ENCODE results near the gene CFAP221. TPM values are rescaled to one million over a fixed set of nuclear protein-coding genes. Genes with fewer than 3 reads are reported as not detected.

CFAP221 gene
- total RNA-seq, 1 experiment from 2014 or later, result 10.0 TPM

GRCh38 chr2:119693567-119693966 is 149.3 kb downstream of the CFAP221 start:
- no peaks in the 10 kb centered on the region for H3K27me3 Mint-ChIP-seq (ENCODE audit: unreplicated experiment)
- H3K4me3 Mint-ChIP-seq (ENCODE audit: low read depth, unreplicated experiment), result no peak overlapping the region
- no TSS peak for BruUV-seq (replicated peaks)
- H3K36me3 Mint-ChIP-seq (ENCODE audit: insufficient read depth, unreplicated experiment), result no peaks in the 10 kb centered on the region
- CTCF ChIA-PET, result no interaction called here
- peaks cover 28% of the 10 kb centered on the region for H3K4me1 Mint-ChIP-seq (ENCODE audit: low read depth, unreplicated experiment)
- no peak overlapping the region for H3K27ac Mint-ChIP-seq (ENCODE audit: unreplicated experiment)
- no peak for DNase-seq
- TF ChIP-seq, protein P1, sequence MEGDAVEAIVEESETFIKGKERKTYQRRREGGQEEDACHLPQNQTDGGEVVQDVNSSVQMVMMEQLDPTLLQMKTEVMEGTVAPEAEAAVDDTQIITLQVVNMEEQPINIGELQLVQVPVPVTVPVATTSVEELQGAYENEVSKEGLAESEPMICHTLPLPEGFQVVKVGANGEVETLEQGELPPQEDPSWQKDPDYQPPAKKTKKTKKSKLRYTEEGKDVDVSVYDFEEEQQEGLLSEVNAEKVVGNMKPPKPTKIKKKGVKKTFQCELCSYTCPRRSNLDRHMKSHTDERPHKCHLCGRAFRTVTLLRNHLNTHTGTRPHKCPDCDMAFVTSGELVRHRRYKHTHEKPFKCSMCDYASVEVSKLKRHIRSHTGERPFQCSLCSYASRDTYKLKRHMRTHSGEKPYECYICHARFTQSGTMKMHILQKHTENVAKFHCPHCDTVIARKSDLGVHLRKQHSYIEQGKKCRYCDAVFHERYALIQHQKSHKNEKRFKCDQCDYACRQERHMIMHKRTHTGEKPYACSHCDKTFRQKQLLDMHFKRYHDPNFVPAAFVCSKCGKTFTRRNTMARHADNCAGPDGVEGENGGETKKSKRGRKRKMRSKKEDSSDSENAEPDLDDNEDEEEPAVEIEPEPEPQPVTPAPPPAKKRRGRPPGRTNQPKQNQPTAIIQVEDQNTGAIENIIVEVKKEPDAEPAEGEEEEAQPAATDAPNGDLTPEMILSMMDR (IDR thresholded peaks at IDR 0.05; ENCODE audit: unreplicated experiment), result no peak
- intact Hi-C loops (cut with micrococcal nuclease; ENCODE audit: unreplicated experiment), result no loop called here
- H3K9me3 Mint-ChIP-seq (ENCODE audit: low read depth, unreplicated experiment), result peaks cover 3% of the 10 kb centered on the region

- no peak for DNase-seq
- Mint-ChIP-seq H3K4me1 (ENCODE audit: low read depth, unreplicated experiment) (peaks cover 28% of the 10 kb centered on the region), H3K9me3 (ENCODE audit: low read depth, unreplicated experiment) (peaks cover 3% of the 10 kb centered on the region), H3K4me3 (ENCODE audit: low read depth, unreplicated experiment) (no peak overlapping the region), H3K27me3 (ENCODE audit: unreplicated experiment) (no peaks in the 10 kb centered on the region), H3K27ac (ENCODE audit: unreplicated experiment) (no peak overlapping the region), H3K36me3 (ENCODE audit: insufficient read depth, unreplicated experiment) (no peaks in the 10 kb centered on the region)
- TF ChIP-seq, protein P1 (IDR thresholded peaks at IDR 0.05; ENCODE audit: unreplicated experiment), result no peak
- CTCF ChIA-PET, result no interaction called here
- intact Hi-C loops (cut with micrococcal nuclease; ENCODE audit: unreplicated experiment), result no loop called here
- no TSS peak for BruUV-seq (replicated peaks)
Observed at GRCh38 chr2:119693967-119694366, 149.7 kb downstream of the CFAP221 start.

DNA sequence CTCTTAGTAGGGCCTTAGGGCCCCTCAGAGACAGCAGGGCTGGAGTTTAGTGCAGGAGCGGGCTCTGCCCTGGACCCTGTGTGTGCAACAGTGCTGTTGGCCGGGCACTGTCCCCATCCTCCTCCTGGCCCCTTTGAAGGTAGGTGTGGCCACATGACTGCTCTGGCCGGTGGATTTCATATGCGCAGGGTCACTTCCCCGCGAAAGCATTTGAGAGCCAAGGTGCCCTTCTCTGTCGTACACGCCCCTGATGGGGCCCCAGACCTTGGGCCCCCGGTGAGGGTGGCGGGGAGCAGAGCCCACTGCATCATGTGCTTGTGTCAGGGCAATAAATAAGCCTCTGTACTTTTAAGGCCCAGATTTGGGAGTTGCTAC is 150.2 kb downstream of the CFAP221 start:
- no peaks in the 10 kb centered on the region for H3K27me3 Mint-ChIP-seq (ENCODE audit: unreplicated experiment)
- CTCF ChIA-PET, result interaction anchor here (1.1 kb wide), 1 partner anchor 59 kb away, joined by 3 read pairs; no protein-coding TSS in a partner anchor
- peaks cover 28% of the 10 kb centered on the region for H3K4me1 Mint-ChIP-seq (ENCODE audit: low read depth, unreplicated experiment)
- TF ChIP-seq, protein P1 (IDR thresholded peaks at IDR 0.05; ENCODE audit: unreplicated experiment), result no peak
- no peak overlapping the region for H3K27ac Mint-ChIP-seq (ENCODE audit: unreplicated experiment)
- BruUV-seq (replicated peaks), result no TSS peak
- H3K9me3 Mint-ChIP-seq (ENCODE audit: low read depth, unreplicated experiment), result peaks cover 3% of the 10 kb centered on the region
- intact Hi-C loops (cut with micrococcal nuclease; ENCODE audit: unreplicated experiment), result no loop called here
- DNase-seq, result no peak
- peak overlapping the region; percentile 29 for H3K4me3 Mint-ChIP-seq (ENCODE audit: low read depth, unreplicated experiment)
- no peaks in the 10 kb centered on the region for H3K36me3 Mint-ChIP-seq (ENCODE audit: insufficient read depth, unreplicated experiment)

DNA sequence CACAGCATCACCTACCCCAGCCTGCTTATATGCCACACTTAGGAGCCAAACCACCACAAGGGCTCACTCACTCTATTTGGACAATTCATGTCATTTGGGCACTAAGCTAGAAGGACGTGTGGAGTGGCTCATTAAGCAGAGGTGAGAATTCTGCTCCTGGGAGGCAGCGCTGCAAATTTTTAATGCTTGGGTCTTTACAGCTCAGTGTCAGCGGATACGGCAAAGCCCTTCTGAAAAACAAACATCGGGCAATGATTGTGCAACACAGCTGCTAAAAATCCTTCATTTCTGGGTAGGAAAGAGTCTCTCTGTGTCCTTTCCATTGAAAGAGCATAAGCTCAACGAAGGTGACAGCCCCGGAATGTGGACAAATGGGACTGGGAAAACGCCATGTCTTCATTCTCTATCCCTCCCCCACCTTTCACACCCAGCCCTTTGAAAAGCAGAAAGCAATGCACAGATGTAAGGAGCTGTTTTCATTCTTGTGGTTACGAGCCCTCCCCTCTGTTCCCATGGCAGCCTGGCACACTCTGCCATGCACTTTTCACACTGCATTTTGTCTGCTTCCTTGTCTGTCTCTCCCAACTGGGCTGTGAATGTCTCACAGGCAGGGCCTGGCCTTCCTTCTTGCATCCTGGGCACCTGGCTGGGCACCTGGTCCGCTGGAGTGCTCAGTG is 150.7 kb downstream of the CFAP221 start:
- Mint-ChIP-seq H3K4me3 (ENCODE audit: low read depth, unreplicated experiment) (peak overlapping the region; percentile 29), H3K4me1 (ENCODE audit: low read depth, unreplicated experiment) (peaks cover 28% of the 10 kb centered on the region), H3K27ac (ENCODE audit: unreplicated experiment) (peak overlapping the region; percentile 65), H3K9me3 (ENCODE audit: low read depth, unreplicated experiment) (peaks cover 3% of the 10 kb centered on the region), H3K27me3 (ENCODE audit: unreplicated experiment) (no peaks in the 10 kb centered on the region), H3K36me3 (ENCODE audit: insufficient read depth, unreplicated experiment) (no peaks in the 10 kb centered on the region)
- no TSS peak for BruUV-seq (replicated peaks)
- TF ChIP-seq, protein P1 (IDR thresholded peaks at IDR 0.05; ENCODE audit: unreplicated experiment), result no peak
- CTCF ChIA-PET, result interaction anchor here (0.6 to 1.1 kb wide), 2 partner anchors 58 to 442 kb away, joined by 3 read pairs; no protein-coding TSS in a partner anchor
- intact Hi-C loops (cut with micrococcal nuclease; ENCODE audit: unreplicated experiment), result no loop called here
- peak; percentile 54 for DNase-seq

Data from Calu3 (cell line).